Epithelial cell of esophagus (primary cell): Measurements from ENCODE around the gene HSD17B7.
A peak's percentile ranks its signal among the peaks of the same experiment; 100 is the strongest.
"Not testable (repeated sequence)": the region's sequence is repeated elsewhere in the genome, so short reads cannot be mapped to it uniquely, and the experiment has no call there.

Source experiments
- DNase-seq: peaks from one replicate; pipeline ENCODE4 v3.0.0; 2010; ENCODE audit warnings: low read depth
- H3K4me3 ChIP-seq: 2 replicates; pipeline ENCODE4 v1.5.1; 2011; ENCODE audit warnings: mild to moderate bottlenecking, low read length, control low read depth
- TF ChIP-seq, protein P1 (sequence below): IDR thresholded peaks from 2 replicates; pipeline ENCODE4 v1.5.1; 2011; ENCODE audit warnings: low read depth, mild to moderate bottlenecking, low read length, control low read depth, inconsistent platforms; ENCODE audit not compliant: insufficient read depth; ENCODE audit errors: missing control alignments

Gene HSD17B7

DNA sequence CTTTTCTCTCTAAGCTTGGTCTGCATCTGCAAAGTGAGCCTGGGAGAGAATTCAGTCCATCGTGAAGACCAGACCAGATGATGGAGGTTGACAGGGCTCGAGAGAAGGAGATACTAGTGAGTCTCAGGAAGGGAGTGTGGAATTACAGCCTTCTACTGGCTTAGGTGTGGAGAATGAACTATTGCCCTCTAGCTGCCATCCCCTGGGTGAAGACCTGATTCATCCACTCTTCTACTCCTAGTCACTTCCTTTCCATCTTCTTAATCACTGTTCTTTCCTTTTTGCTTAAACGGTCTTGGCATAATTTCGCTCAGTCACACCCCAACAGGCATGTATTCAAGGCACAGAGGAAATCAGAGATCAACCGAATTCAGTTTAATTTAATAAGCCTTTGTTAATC lies 34.0 kb upstream of the HSD17B7 start:
- DNase-seq: peak; percentile 64
- TF ChIP-seq, protein P1, sequence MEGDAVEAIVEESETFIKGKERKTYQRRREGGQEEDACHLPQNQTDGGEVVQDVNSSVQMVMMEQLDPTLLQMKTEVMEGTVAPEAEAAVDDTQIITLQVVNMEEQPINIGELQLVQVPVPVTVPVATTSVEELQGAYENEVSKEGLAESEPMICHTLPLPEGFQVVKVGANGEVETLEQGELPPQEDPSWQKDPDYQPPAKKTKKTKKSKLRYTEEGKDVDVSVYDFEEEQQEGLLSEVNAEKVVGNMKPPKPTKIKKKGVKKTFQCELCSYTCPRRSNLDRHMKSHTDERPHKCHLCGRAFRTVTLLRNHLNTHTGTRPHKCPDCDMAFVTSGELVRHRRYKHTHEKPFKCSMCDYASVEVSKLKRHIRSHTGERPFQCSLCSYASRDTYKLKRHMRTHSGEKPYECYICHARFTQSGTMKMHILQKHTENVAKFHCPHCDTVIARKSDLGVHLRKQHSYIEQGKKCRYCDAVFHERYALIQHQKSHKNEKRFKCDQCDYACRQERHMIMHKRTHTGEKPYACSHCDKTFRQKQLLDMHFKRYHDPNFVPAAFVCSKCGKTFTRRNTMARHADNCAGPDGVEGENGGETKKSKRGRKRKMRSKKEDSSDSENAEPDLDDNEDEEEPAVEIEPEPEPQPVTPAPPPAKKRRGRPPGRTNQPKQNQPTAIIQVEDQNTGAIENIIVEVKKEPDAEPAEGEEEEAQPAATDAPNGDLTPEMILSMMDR: peak; percentile 4
- H3K4me3 ChIP-seq: no peak overlapping the region

DNA sequence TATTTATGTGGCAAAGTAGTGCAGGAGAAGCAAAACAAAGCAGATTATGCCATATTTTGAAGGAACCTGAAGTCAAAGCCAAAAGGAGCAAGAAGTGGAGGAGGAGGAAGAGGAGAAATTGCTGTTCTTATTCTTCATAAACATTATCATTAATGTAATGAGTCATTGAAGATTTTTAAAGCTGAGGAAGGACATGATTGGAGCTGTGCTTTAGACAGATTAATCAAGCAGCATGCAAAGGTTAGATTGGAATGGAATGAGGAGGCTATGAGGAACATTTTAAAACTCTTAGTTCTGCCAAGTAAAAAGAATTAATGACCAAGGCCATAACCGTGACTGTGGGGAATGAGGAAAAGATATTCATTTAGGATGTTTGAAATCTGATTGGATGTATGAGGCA lies 33.0 kb upstream of the HSD17B7 start:
- DNase-seq: no peak
- TF ChIP-seq, protein P1: no peak
- H3K4me3 ChIP-seq: no peak overlapping the region

DNA sequence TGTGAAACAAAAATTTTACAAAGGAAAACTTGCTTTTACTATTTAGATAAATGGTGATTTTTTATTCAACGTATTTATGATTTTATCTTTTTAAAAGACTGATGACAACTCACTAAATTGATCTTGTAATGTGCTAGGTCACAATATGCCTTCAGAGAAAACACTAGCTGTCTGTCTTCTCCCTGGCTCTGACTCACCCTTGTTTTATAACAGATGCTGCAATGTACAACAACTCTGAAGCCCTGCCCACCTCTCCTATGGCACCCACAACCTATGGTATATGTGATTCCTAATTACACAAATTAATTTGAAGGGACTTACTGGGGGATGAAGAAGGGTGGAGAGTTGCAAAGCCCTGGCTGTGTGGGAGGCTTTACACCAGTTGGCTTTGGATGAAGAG lies 24.7 kb upstream of the HSD17B7 start:
- TF ChIP-seq, protein P1: no peak

DNA sequence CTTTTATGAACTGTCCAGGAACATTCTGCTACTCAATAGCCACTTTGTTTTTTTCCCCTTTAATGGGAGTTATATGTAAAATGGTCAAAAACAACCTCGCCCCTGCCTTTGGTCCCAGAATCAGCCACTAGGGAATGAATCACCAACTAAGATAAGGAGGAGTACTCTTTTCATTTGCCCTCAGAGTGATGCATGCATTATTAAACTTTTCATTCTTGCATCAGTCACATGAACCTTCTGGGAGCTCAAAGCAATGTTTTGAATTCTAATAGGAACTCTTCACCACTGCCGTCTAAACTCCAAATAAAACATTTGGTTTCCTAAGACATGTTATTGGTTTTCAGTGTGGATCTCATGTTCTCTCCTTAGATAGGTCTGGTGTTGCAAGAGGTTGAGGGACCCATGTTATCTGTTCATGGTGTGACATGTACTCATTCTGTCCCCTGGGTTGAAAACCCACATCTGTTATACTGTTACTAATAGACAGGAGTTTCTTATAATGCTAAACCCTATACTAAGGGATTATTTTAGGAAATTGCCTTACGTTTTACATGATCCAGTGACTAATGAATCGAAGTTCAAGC lies 17.8 kb upstream of the HSD17B7 start:
- TF ChIP-seq, protein P1: no peak
- DNase-seq: no peak
- H3K4me3 ChIP-seq: no peak overlapping the region

More for the DNA sequence above, 24.7 kb upstream of the HSD17B7 start:
- H3K4me3 ChIP-seq: no peak overlapping the region
- DNase-seq: peak; percentile 46

DNA sequence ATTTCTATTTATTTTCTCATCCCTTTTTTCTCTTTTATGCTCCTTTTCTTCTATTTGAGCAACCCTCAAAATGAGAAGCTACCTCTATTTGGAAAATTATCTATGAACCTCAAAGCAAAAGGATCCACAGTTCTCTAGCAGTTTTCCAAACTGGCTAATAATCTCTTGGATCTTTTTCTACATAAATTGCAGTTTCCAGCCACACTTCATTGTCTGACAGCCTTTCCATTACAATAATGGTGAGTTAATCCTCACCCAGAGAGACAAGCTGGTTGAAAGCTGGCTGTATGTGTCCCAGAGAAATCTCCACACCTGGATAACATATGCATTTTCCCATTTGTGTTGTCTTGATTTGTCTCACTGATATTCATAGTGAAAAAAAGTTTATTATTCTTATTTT lies 16.5 kb upstream of the HSD17B7 start:
- no peak for DNase-seq
- no peak overlapping the region for H3K4me3 ChIP-seq
- TF ChIP-seq, protein P1: no peak

DNA sequence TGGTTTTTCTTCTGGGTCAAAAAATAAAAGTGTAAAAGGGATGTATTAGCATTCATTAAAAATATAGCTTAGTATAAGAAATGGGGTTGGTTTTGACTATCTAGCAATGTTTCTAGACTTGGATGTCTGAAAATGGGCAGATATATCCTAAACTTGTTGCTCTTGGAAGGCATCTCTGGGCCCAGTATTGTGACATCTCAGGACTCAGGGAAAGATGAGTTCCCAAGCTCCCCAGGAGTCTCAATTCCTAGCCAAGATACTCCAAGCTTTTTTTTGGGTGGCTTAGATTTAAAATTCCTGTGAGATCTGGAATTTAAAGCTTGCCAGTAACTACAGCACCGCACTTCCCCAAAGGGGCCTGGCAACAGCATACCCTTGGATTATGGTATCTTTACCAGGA lies 11.5 kb upstream of the HSD17B7 start:
- TF ChIP-seq, protein P1: no peak
- no peak for DNase-seq
- H3K4me3 ChIP-seq: no peak overlapping the region

DNA sequence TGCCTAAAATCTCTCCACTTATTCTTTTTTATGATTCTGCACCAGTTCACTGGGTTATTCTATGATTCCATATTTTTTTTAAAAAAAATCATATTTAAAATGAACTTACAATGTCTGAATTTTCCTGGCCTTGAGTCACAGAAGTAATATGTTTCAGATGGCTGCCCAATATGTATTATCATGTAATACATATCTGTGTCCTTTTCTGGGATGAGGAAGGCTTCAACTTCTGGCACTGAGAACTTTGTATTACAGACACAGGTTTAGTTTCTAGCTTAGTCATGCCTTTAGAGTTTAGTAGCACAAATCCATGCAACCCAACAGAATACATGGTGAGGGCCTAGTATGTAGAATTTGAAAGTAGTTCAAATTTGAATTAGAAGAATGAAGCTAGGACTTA lies 7.8 kb upstream of the HSD17B7 start:
- no peak overlapping the region for H3K4me3 ChIP-seq
- TF ChIP-seq, protein P1: no peak
- DNase-seq: no peak

DNA sequence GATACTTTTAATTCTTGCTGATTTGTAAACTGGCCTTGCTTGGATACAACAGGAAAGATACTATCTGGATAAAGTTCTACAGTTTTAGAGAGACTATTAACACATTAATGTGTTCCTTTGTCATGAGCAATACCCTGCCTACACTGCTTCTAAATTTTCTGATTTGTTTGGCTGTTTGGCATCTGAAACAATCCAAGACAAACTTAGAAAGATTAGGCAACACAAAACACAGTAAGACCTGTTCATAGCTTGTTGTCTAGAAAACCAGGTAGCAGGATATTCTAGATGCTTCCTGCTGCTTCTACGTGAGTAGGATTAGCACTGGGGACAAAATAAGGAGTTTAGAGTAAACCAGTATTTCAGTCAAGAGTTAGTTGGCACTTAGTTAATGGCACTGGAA lies 5.6 kb upstream of the HSD17B7 start:
- DNase-seq, H3K4me3 ChIP-seq: not testable (repeated sequence)

DNA sequence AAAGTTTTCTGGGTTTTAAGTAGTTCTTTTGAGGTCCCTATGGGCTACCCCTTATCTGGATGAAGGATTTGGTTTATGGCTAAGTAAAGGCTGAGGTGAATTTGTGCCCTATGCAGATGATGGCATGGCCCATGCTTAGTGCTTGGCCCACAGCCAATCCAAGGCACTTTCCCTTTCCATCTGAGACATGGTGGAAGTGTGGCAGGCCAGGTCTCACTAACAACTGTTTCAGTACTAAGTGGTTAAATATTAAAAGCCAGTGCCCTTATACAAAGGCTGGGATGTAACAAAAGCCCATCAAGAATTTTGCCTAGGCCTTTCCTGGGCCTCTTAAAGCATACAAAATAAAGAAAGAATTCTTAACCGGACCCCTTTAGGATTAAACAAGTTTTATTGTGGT lies 1.7 kb upstream of the HSD17B7 start:
- not testable (repeated sequence) for H3K4me3 ChIP-seq, DNase-seq

DNA sequence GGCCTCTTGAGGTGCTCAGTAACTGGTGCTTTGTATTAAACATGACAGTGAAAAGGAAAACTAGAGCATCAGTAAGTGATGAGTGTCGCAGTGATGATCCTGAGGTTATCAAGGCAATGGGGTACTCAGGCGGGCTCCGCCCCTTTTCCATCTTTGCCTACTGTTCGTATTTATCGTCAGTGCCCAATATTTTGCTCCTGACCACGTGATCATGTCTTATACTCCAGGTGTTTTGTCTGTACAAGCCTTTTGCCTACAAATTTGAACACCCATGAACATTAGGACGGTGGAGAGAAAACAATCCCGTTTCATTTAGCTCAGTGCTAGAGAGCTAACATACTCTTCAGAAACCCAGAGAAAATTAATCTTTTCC lies 469 bp downstream of the HSD17B7 start:
- H3K4me3 ChIP-seq: peak overlapping the region; percentile 50
- peak; percentile 58 for DNase-seq

DNA sequence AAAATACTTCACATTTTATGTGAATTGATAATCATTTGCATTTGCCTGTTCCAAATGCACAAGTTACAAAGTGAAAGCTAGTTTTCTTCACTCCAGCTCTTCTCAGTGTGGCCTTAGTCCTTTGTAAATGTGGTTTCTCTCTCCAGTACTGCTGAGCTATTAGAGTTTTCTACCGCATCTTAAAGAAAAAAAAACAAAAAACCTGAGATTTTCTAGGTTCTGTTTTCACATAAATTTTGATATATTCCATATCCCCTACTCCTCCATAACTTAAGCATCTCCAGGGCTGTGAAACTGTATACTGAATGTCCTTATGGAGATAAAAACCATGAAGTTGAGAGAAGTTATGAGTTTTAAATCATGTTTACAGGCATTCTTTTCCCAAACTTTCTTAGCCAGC lies 3.8 kb downstream of the HSD17B7 start:
- H3K4me3 ChIP-seq, DNase-seq: not testable (repeated sequence)
